Activated CD4-positive, alpha-beta T cell treated with anti-CD3 and anti-CD28 coated beads for 36 hours (primary cell): ENCODE results near the gene PKNOX2. TPM values are rescaled to one million over a fixed set of nuclear protein-coding genes. Genes with fewer than 3 reads are reported as not detected.

ENCODE experiments used
- ATAC-seq: fragments of 200-7000 bp; cut with Tn5 transposase; one replicate; pipeline ENCODE4 v1.10.0; 2021; ENCODE audit warnings: mild to moderate bottlenecking, moderate library complexity
- CTCF ChIA-PET: fragments of 350-600 bp; sonication (Branson Sonifier 250); formaldehyde crosslinking; loops from one replicate; lab custom pipeline; 2021; ENCODE audit warnings: antibody characterized with exemption; lab: Charles Lee
- POLR2A ChIA-PET: fragments of 350-600 bp; sonication (Branson Sonifier 250); formaldehyde crosslinking; loops from one replicate; lab custom pipeline; 2021; ENCODE audit warnings: antibody characterized with exemption, inconsistent platforms; lab: Charles Lee
- DNase-seq: peaks from one replicate; pipeline ENCODE4 v3.0.0-alpha.2; 2020
- H3K27ac Mint-ChIP-seq: one replicate; pipeline ENCODE4 v1.8.0; 2021; ENCODE audit warnings: mixed read lengths
- H3K27me3 Mint-ChIP-seq: one replicate; pipeline ENCODE4 v1.8.0; 2021; ENCODE audit warnings: mixed read lengths
- H3K36me3 Mint-ChIP-seq: one replicate; pipeline ENCODE4 v1.8.0; 2021; ENCODE audit warnings: low read depth, mixed read lengths
- H3K4me1 Mint-ChIP-seq: one replicate; pipeline ENCODE4 v1.8.0; 2021; ENCODE audit warnings: mixed read lengths
- H3K4me3 Mint-ChIP-seq: one replicate; pipeline ENCODE4 v1.8.0; 2021; ENCODE audit warnings: mild to moderate bottlenecking, moderate library complexity, mixed read lengths
- H3K9me3 Mint-ChIP-seq: one replicate; pipeline ENCODE4 v1.8.0; 2021; ENCODE audit warnings: low read depth, mixed read lengths
- intact Hi-C, 2 experiments: fragments of 100-400 bp; cut with DNase I in 1 of 2; cut with micrococcal nuclease in 1 of 2; formaldehyde crosslinking; loops; one replicate each; pipeline versions ENCODE4 v1.14.2 to v1.15.1; 2022 to 2024; cut with DNase I, micrococcal nuclease
- total RNA-seq, 2 experiments: library from RNA; stranded (reverse); gene quantifications; one replicate each; pipeline ENCODE4 v1.2.3, GENCODE V29; 2021

Gene PKNOX2
- total RNA-seq, 2 experiments from 2014 or later, result not detected

DNA sequence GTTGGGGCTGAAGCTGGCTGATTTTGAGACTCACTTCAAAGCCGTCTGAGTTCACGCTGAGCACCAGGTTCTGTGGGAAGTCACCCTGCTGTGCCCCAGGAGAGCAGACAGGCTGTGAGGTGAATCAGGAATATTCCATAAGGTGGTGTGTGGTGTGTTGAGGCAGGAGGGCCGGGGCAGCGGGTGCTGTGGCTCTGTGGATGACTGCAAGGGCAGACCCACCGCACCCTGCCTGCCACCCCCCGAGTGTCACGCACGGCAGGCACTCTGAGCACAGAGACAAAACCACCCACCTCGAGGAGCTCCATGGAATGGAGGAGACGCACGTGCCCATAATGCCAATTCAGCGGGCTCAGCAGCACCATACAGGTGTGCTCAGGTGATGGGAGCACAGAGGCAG, 147.8 kb downstream of the PKNOX2 start:
- Mint-ChIP-seq H3K27ac (no peak overlapping the region), H3K36me3 (no peaks in the 10 kb centered on the region), H3K4me3 (no peak overlapping the region), H3K4me1 (no peaks in the 10 kb centered on the region), H3K27me3 (peaks cover 19% of the 10 kb centered on the region), H3K9me3 (no peaks in the 10 kb centered on the region)
- intact Hi-C loops, result no loop called here
- ATAC-seq (no peak), DNase-seq (no peak)
- ChIA-PET CTCF (no interaction called here), POLR2A (no interaction called here)

DNA sequence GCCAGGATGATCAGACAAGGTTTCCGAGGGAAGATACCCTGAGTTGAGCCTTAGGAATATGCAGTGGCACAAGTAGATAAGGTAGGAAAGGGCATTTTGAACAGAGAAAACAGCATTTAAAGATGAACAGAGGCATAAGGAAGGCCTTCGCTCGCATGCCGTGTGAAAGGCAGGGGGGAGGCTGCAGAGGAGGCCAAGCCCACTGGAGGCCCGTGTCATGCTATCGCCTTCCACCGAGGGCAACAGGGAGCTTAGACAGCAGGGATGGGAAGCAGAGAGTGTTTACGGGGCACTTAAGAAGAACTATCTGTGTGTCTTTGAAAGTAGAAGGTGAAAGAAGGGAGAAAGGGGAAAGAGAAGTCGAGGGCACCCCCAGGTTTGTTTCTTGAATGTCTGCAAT, 148.3 kb downstream of the PKNOX2 start:
- DNase-seq, result no peak
- H3K4me3 Mint-ChIP-seq, result no peak overlapping the region
- H3K36me3 Mint-ChIP-seq, result no peaks in the 10 kb centered on the region
- ATAC-seq, result no peak
- ChIA-PET CTCF (no interaction called here), POLR2A (no interaction called here)
- H3K4me1 Mint-ChIP-seq, result no peaks in the 10 kb centered on the region
- H3K27ac Mint-ChIP-seq, result no peak overlapping the region
- no peaks in the 10 kb centered on the region for H3K9me3 Mint-ChIP-seq
- intact Hi-C loops, result no loop called here
- H3K27me3 Mint-ChIP-seq, result peaks cover 18% of the 10 kb centered on the region

DNA sequence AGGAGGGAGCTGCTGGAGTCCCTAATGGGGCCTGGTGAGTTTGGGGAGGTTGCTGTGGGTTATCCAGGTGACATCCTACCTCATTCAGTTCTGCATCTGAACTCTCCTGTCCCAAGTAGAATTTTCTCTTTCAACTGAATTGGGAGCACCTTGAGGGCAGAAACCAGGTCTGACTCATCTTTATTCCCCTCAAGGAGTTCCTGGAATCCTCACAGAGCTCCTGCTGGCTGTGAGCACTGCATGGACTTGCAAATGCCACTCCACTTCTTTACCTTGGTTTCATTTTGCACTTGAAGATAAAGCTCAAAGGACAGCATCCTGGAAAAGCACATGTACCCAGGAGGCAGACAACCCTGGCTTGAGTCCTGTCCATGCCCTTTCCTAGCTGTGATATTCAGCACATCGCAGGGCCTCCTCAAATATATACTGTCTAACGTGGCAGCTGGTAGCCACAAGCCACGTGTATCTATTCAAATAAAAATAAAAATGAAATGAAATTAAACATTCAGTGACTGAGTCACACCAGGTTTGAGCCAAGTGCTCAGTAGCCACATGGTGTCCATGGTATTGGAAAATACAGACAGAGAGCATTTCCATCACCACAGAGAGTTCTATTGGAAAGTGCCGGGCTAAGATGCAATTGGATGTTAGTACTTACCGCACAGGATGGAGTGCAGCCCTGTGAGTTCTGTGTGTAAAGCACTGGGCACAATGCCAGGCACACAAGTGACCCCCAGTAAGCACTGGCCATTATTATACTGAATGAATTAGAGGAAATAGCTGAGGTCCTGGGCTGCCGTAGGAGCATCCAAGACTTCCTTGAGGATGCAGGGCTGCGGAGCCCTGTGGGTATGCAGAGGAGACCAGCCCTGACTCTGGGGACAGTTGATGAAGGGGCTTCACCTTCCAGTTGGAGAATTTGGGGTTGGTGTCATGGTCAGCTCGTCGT, 149.0 kb downstream of the PKNOX2 start:
- H3K4me3 Mint-ChIP-seq, result no peak overlapping the region
- H3K27ac Mint-ChIP-seq, result no peak overlapping the region
- no peaks in the 10 kb centered on the region for H3K9me3 Mint-ChIP-seq
- H3K36me3 Mint-ChIP-seq, result no peaks in the 10 kb centered on the region
- H3K27me3 Mint-ChIP-seq, result peaks cover 17% of the 10 kb centered on the region
- ATAC-seq (no peak), DNase-seq (no peak)
- POLR2A ChIA-PET, result no interaction called here
- intact Hi-C loops, result no loop called here
- CTCF ChIA-PET, result no interaction called here
- H3K4me1 Mint-ChIP-seq, result no peaks in the 10 kb centered on the region

DNA sequence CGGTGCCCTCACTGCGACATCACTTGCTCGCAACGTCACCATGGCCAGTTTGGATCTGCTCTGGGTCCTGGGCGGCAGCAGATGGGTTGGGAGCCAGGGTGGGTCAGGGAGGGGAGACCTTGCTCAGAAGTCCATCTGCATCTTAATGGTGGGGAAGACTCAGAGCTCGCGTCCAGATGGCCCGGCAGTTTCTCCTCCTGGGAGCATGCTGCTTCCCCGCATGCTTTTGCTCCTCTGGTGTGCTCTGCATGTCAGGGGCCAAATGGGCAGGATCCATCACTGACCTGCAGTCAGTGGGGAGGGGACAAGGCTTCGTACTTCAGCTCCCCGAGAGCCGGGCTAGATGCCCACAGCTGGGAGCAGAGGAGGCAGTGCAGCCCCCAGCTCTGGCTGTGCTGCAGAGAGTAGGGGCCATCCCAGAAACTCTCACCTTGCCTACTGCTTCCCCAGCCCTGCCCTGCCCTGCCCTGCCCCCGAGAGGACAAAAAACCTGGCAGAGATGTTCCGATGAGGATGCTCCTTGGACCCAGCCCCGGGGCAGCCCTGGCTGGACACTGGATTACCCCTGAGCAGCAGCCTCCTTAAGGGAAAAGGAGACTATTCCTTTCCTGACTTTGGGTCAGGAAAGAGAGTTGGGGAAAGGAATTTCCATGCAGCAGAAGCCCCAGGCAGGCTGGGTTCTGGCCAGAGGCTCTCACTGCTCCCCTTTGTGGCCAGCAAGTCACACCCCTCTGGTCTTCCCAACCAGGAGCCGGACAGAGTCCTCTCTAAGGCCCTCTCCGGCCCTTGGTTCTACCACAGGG, 149.9 kb downstream of the PKNOX2 start:
- H3K4me3 Mint-ChIP-seq, result no peak overlapping the region
- ATAC-seq (no peak), DNase-seq (no peak)
- H3K27ac Mint-ChIP-seq, result no peak overlapping the region
- H3K9me3 Mint-ChIP-seq, result no peaks in the 10 kb centered on the region
- ChIA-PET POLR2A (no interaction called here), CTCF (no interaction called here)
- no peaks in the 10 kb centered on the region for H3K36me3 Mint-ChIP-seq
- intact Hi-C loops, result no loop called here
- H3K4me1 Mint-ChIP-seq, result no peaks in the 10 kb centered on the region
- peaks cover 17% of the 10 kb centered on the region for H3K27me3 Mint-ChIP-seq

DNA sequence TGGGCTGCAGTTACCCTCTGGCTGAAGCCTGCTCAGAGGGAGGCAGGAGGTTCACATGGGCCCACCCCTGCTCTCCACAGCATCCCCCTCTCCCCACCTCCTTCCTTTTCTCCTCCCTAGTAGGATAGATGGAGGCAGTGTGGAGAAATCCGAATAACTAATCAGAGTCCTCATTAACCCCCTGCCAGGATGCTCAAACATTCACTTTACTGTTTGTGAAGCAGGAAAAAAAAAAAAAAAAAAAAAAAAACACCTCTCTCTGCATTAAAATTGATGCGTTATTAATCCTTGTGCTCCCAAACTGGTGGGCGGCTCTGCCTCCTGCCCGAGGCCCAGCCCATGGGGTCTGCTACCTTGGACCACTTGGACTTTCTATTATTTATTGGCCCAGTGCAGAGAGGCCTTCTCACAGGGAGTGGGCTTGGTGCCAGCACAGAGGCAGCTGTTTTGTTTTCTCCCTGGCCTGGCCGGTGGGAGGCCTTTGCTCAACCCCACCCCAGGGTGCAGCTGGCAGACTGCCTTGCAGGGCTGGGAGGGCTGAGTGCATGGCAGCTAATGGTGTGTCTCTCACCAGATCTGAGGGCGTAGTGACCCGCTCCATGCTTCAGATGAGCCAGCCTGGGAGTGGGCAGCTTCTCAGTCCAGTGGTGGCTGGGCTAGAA, 150.7 kb downstream of the PKNOX2 start:
- ChIA-PET POLR2A (no interaction called here), CTCF (no interaction called here)
- Mint-ChIP-seq H3K4me1 (no peaks in the 10 kb centered on the region), H3K9me3 (no peaks in the 10 kb centered on the region), H3K27ac (no peak overlapping the region), H3K27me3 (peaks cover 18% of the 10 kb centered on the region), H3K36me3 (no peaks in the 10 kb centered on the region), H3K4me3 (no peak overlapping the region)
- intact Hi-C loops, result no loop called here
- ATAC-seq (no peak), DNase-seq (no peak)

DNA sequence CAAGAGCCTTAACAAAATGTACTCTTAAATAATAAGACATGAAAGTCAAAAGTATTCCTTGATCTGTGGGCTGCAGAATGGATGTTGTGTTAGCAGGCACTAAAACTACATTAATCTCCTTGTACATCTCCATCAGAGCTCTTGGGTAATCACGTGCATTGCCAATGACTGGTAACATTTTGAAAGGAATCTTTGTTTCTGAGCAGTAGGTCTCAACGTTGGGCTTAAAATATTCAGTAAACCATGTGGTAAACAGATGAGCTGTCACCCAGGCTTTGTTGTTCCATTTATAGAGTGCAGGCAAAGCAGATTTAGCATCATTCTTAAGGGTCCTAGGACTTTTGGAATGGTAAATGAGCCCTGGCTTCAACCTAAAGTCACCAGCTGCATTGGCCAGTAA, 152.9 kb downstream of the PKNOX2 start:
- H3K4me1 Mint-ChIP-seq, result no peaks in the 10 kb centered on the region
- CTCF ChIA-PET, result interaction anchor here (0.8 kb wide), 2 partner anchors 14 to 50 kb away, joined by 3 to 4 read pairs; no protein-coding TSS in a partner anchor
- intact Hi-C loops, result no loop called here
- no peaks in the 10 kb centered on the region for H3K9me3 Mint-ChIP-seq
- H3K27me3 Mint-ChIP-seq, result peaks cover 16% of the 10 kb centered on the region
- DNase-seq (no peak), ATAC-seq (no peak)
- H3K36me3 Mint-ChIP-seq, result no peaks in the 10 kb centered on the region
- H3K4me3 Mint-ChIP-seq, result no peak overlapping the region
- no peak overlapping the region for H3K27ac Mint-ChIP-seq
- POLR2A ChIA-PET, result no interaction called here

DNA sequence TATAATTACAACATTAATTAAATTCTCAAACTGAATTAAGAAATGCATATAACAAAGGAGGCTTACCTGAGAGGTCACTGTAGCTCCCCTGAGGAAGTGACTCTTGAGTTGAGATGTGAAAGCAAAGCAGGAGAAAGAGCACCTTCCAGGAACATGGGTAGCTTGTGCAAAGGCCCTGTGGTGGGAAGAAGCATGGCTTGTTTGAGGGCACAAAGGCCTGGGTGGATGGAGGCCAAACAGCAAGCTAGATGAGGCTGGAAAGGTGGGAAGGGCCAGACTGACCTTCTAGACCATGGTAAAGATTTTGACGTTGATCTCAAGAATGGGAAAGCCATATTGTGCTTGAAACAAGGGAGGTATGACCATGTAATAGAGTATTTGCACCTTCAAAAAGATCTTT, 155.1 kb downstream of the PKNOX2 start:
- CTCF ChIA-PET, result interaction anchor here (0.6 to 1.4 kb wide), 3 partner anchors 10 to 112 kb away, joined by 3 to 5 read pairs (median 3); no protein-coding TSS in a partner anchor
- ATAC-seq (no peak), DNase-seq (no peak)
- Mint-ChIP-seq H3K27ac (no peak overlapping the region), H3K9me3 (no peaks in the 10 kb centered on the region), H3K4me3 (no peak overlapping the region), H3K27me3 (peaks cover 25% of the 10 kb centered on the region), H3K36me3 (no peaks in the 10 kb centered on the region), H3K4me1 (no peaks in the 10 kb centered on the region)
- POLR2A ChIA-PET, result no interaction called here
- intact Hi-C loops, result no loop called here

DNA sequence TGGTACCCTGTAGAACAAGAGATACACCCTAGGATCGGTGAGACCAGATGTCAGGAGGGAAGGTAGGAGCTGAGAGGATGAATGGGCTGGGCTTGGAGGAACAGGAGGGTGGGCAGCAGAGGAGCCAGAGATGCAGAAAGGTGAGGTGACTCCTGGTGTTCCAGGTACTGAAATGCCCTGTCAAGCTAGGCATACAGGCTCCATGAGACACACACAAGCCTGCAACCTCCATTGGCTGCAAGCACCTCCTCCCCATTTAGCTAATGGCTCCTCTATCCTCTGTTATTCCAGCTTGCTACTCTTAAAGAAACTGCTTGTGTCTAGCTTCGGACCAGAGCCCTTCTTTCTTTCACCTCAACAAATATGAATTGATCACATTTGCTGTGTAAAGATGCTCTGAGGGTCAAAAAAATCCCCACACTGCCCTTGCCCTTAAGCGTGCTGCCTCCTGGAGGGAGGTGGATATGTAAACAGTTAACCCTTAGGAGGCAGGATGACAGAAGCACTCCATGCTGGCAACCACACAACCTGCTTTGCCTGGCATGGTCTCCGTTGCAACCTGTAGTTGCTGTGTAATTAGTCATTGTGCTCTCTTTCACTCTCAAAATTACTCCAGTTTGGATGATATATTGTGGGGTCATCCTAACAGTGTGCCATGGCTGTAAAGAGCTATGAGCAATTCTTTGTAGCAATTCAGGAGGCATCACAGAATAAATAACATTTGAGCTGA, 156.0 kb downstream of the PKNOX2 start:
- H3K4me3 Mint-ChIP-seq, result no peak overlapping the region
- peaks cover 26% of the 10 kb centered on the region for H3K27me3 Mint-ChIP-seq
- POLR2A ChIA-PET, result no interaction called here
- no peak overlapping the region for H3K27ac Mint-ChIP-seq
- no peak for ATAC-seq
- H3K4me1 Mint-ChIP-seq, result no peaks in the 10 kb centered on the region
- no peaks in the 10 kb centered on the region for H3K9me3 Mint-ChIP-seq
- no peaks in the 10 kb centered on the region for H3K36me3 Mint-ChIP-seq
- intact Hi-C loops, result no loop called here
- CTCF ChIA-PET, result interaction anchor here (0.7 to 1.4 kb wide), 3 partner anchors 11 to 85 kb away, joined by 3 to 5 read pairs (median 3); no protein-coding TSS in a partner anchor
- no peak for DNase-seq

DNA sequence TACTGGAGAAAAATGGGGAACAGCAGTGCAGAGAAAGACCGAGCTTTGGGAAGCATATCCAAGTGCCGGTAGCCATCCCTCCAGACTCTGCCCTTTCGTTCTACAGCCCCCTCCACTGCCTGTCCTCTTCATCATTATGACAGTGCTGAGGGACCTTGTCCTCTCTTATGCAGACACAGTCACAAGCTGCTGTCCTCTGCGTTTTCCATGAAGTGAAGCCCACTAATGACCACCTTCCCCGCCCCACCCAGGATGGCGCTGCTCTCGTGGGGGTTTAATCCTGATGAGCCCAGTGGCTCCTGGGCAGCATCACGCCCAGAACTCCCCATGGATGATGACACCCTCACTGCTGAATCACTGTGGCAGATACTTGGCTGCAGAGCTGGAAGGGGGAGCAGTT, 157.7 kb downstream of the PKNOX2 start:
- peaks cover 29% of the 10 kb centered on the region for H3K27me3 Mint-ChIP-seq
- ChIA-PET CTCF (no interaction called here), POLR2A (no interaction called here)
- no peak for ATAC-seq
- no peak for DNase-seq
- no peak overlapping the region for H3K27ac Mint-ChIP-seq
- intact Hi-C loops, result no loop called here
- no peaks in the 10 kb centered on the region for H3K36me3 Mint-ChIP-seq
- H3K9me3 Mint-ChIP-seq, result no peaks in the 10 kb centered on the region
- H3K4me1 Mint-ChIP-seq, result no peaks in the 10 kb centered on the region
- H3K4me3 Mint-ChIP-seq, result no peak overlapping the region

DNA sequence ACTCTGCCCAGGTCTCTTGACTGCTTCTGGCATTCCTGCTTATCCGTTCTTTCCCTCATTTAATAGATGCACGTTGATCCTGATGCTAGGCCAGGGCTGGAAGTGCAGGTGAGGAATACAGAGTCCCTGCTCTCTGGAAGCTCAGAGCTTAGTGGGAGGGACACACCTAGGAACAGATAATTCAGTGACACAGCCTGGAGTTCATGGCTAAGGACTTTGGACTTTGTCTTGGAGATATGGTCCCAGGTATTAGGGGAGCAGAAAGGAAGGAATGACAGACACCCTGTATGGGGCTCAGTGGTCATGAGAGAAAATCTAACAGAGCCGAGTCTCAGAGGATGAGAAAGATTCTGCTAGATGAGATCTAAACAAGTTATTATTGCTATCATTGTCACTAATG, 160.6 kb downstream of the PKNOX2 start:
- Mint-ChIP-seq H3K27me3 (peaks cover 28% of the 10 kb centered on the region), H3K4me1 (no peaks in the 10 kb centered on the region), H3K4me3 (no peak overlapping the region), H3K27ac (no peak overlapping the region), H3K36me3 (no peaks in the 10 kb centered on the region), H3K9me3 (no peaks in the 10 kb centered on the region)
- intact Hi-C loops, result no loop called here
- ATAC-seq (no peak), DNase-seq (no peak)
- POLR2A ChIA-PET, result no interaction called here
- CTCF ChIA-PET, result no interaction called here

DNA sequence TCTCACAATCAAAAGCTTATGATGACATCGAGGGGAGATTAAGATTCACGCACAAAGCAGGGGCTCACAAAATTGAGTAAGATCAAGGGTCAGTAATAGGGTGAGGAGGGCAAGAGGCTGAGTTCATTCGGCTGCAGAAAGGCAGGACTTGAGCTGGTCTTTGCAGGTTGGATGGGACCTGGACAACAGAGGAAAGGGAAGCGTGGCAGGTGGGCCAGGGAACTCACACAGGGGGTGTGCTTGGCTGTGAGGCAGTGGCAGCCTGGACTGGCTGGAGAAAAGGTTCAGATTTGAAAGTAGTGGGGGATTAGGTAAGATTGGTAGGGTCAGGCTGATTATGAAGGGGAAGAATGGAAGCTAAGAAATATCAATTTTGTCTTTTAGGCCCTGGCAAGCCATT, 161.6 kb downstream of the PKNOX2 start:
- intact Hi-C loops, result no loop called here

More for the DNA sequence above, 161.6 kb downstream of the PKNOX2 start:
- ChIA-PET CTCF (interaction anchor here (0.9 kb wide), 1 partner anchor 160 kb away, joined by 3 read pairs; no protein-coding TSS in a partner anchor), POLR2A (no interaction called here)
- H3K9me3 Mint-ChIP-seq, result no peaks in the 10 kb centered on the region
- H3K27ac Mint-ChIP-seq, result no peak overlapping the region
- peaks cover 26% of the 10 kb centered on the region for H3K27me3 Mint-ChIP-seq
- H3K4me3 Mint-ChIP-seq, result no peak overlapping the region
- no peaks in the 10 kb centered on the region for H3K4me1 Mint-ChIP-seq
- no peaks in the 10 kb centered on the region for H3K36me3 Mint-ChIP-seq
- no peak for ATAC-seq
- DNase-seq, result no peak
